ENCODE data around the gene TMEM33. TPM values are rescaled to one million over a fixed set of nuclear protein-coding genes. Genes with fewer than 3 reads are reported as not detected.

Gene TMEM33, protein sequence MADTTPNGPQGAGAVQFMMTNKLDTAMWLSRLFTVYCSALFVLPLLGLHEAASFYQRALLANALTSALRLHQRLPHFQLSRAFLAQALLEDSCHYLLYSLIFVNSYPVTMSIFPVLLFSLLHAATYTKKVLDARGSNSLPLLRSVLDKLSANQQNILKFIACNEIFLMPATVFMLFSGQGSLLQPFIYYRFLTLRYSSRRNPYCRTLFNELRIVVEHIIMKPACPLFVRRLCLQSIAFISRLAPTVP
- 10 to 100 TPM in 2 of 4 donors, 1 to 10 TPM in 2; 6.2 to 41.3 (median 14.4) TPM for polyA plus RNA-seq
- long read RNA-seq, donor 1, full-length matches to known transcripts = 14 of 24 reads
- long read RNA-seq, donor 1, partial matches to known transcripts = 10 of 24 reads
- long read RNA-seq, donor 1, other reads (novel, unspliced or antisense) = 0 of 24 reads
- long read RNA-seq, donor 2, full-length matches to known transcripts = 2 of 2 reads
- long read RNA-seq, donor 2, partial matches to known transcripts = 0 of 2 reads
- long read RNA-seq, donor 2, other reads (novel, unspliced or antisense) = 0 of 2 reads
- long read RNA-seq, donor 3, full-length matches to known transcripts = 5 of 5 reads
- long read RNA-seq, donor 3, partial matches to known transcripts = 0 of 5 reads
- long read RNA-seq, donor 3, other reads (novel, unspliced or antisense) = 0 of 5 reads
- long read RNA-seq, donor 4 = 0 reads
- long read RNA-seq, donor 5, full-length matches to known transcripts = 2 of 2 reads
- long read RNA-seq, donor 5, partial matches to known transcripts = 0 of 2 reads
- long read RNA-seq, donor 5, other reads (novel, unspliced or antisense) = 0 of 2 reads
- long read RNA-seq, donor 6, full-length matches to known transcripts = 6 of 6 reads
- long read RNA-seq, donor 6, partial matches to known transcripts = 0 of 6 reads
- long read RNA-seq, donor 6, other reads (novel, unspliced or antisense) = 0 of 6 reads
- long read RNA-seq, donor 7 = 0 reads
- long read RNA-seq, donor 8, full-length matches to known transcripts = 2 of 2 reads
- long read RNA-seq, donor 8, partial matches to known transcripts = 0 of 2 reads
- long read RNA-seq, donor 8, other reads (novel, unspliced or antisense) = 0 of 2 reads
- long read RNA-seq, donor 9, full-length matches to known transcripts = 1 of 1 reads
- long read RNA-seq, donor 9, partial matches to known transcripts = 0 of 1 reads
- long read RNA-seq, donor 9, other reads (novel, unspliced or antisense) = 0 of 1 reads
- long read RNA-seq, donor 10, full-length matches to known transcripts = 9 of 9 reads
- long read RNA-seq, donor 10, partial matches to known transcripts = 0 of 9 reads
- long read RNA-seq, donor 10, other reads (novel, unspliced or antisense) = 0 of 9 reads

DNA sequence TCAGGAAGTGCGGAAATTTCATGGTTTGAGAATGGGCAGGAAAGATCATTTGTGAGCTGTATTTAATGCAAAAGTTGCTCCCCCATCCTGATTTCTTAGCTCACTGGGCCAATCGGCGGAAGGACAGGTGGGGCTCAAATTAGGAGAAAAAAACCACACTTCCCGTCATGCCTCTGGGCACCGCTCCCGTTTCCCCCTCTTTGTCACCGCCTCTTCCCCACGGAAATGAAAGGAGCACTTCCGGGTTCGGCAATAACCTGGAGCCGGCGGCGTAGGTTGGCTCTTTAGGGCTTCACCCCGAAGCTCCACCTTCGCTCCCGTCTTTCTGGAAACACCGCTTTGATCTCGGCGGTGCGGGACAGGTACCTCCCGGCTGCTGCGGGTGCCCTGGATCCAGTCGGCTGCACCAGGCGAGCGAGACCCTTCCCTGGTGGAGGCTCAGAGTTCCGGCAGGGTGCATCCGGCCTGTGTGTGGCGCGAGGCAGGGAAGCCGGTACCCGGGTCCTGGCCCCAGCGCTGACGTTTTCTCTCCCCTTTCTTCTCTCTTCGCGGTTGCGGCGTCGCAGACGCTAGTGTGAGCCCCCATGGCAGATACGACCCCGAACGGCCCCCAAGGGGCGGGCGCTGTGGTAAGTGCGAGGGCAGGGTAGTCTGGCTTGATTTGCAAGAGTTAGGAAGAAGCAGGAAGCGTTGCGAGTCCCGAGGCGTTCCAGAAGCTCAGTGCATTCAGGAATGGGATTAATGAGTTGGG is at the start of gene TMEM33:
Gene TMEM33, plus strand, starts transcription at position 529 of the 751 bp plus-strand sequence. Its CDS starts 56 bp downstream, at position 585.
- 2% methylated on average over 40 to 49 of the region's 49 CpGs for WGBS, 3 donors
- peak; percentile 94 for DNase-seq
- Histone ChIP-seq H3K27me3 (ENCODE audit: control insufficient read depth in 3 of 3, insufficient read depth in 3 of 3, low read length in 3 of 3) (peaks cover 0 to 3% (median 0%) of the 10 kb centered on the region in 3 donors), H3K36me3 (ENCODE audit: control insufficient read depth in 3 of 3, insufficient read depth in 2 of 3, low read depth in 1 of 3, low read length in 3 of 3) (peaks cover 0 to 7% (median 2%) of the 10 kb centered on the region in 3 donors), H3K9me3 (ENCODE audit: control insufficient read depth in 2 of 2, insufficient read depth in 1 of 2, low read depth in 1 of 2, low read length in 1 of 2) (no peaks in the 10 kb centered on the region), H3K4me1 (ENCODE audit: control insufficient read depth in 3 of 3, insufficient read depth in 2 of 3, low read depth in 1 of 3, low read length in 2 of 3) (peaks cover 2 to 9% (median 3%) of the 10 kb centered on the region in 3 donors), H3K4me3 (ENCODE audit: low read depth in 1 of 3, low read length in 3 of 3) (peak within 1 kb of the TSS; percentile 72 to 97 (median 94)), H3K27ac (ENCODE audit: low read depth in 1 of 3, low read length in 2 of 3) (peak within 1 kb of the TSS; percentile 56 to 96 (median 91))
- no peak for FAIRE-seq

DNA sequence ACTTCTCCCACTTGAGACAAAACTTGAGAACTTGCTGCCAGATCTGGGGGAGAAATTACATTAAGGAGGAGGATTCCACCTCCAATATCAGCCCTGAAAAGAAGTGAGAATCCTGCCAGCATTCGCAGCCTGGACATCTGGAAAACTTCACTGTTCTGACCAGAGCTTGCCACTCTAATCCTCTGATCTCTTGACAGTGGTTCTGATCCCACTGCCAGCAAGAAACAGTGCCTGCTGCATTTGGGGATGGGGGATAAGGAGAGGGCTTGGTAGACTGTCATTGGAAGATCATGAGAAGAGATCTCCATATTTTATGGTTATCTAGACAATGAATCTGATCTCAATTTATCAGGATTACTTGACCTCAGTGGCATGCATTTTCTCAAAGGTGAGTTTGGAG is 49.8 kb upstream of the TMEM33 start:
- H3K4me1 ChIP-seq (ENCODE audit: control insufficient read depth in 3 of 3, insufficient read depth in 2 of 3, low read depth in 1 of 3, low read length in 2 of 3) = peaks cover 0 to 8% (median 0%) of the 10 kb centered on the region in 3 donors
- peaks cover 10 to 53% (median 12%) of the 10 kb centered on the region in 3 donors for H3K27me3 ChIP-seq (ENCODE audit: control insufficient read depth in 3 of 3, insufficient read depth in 3 of 3, low read length in 3 of 3)
- no peak for FAIRE-seq
- 69 to 86% (median 78%) methylated on average over 1 of the region's 1 CpG for WGBS, 3 donors
- no peak overlapping the region for H3K4me3 ChIP-seq (ENCODE audit: low read depth in 1 of 3, low read length in 3 of 3)
- H3K27ac ChIP-seq (ENCODE audit: low read depth in 1 of 3, low read length in 2 of 3) = no peak overlapping the region
- no peaks in the 10 kb centered on the region for H3K9me3 ChIP-seq (ENCODE audit: control insufficient read depth in 2 of 2, insufficient read depth in 1 of 2, low read depth in 1 of 2, low read length in 1 of 2)
- no peaks in the 10 kb centered on the region for H3K36me3 ChIP-seq (ENCODE audit: control insufficient read depth in 3 of 3, insufficient read depth in 2 of 3, low read depth in 1 of 3, low read length in 3 of 3)
- DNase-seq = no peak

GRCh38 chr4:41887277-41887676 is 48.0 kb upstream of the TMEM33 start:
- 29 to 56% (median 38%) methylated on average over 2 of the region's 2 CpGs for WGBS, 3 donors
- Histone ChIP-seq H3K4me1 (ENCODE audit: control insufficient read depth in 3 of 3, insufficient read depth in 2 of 3, low read depth in 1 of 3, low read length in 2 of 3) (peaks cover 0 to 4% (median 0%) of the 10 kb centered on the region in 3 donors), H3K9me3 (ENCODE audit: control insufficient read depth in 2 of 2, insufficient read depth in 1 of 2, low read depth in 1 of 2, low read length in 1 of 2) (no peaks in the 10 kb centered on the region), H3K27me3 (ENCODE audit: control insufficient read depth in 3 of 3, insufficient read depth in 3 of 3, low read length in 3 of 3) (peaks cover 0 to 35% (median 4%) of the 10 kb centered on the region in 3 donors), H3K27ac (ENCODE audit: low read depth in 1 of 3, low read length in 2 of 3) (no peak overlapping the region), H3K36me3 (ENCODE audit: control insufficient read depth in 3 of 3, insufficient read depth in 2 of 3, low read depth in 1 of 3, low read length in 3 of 3) (no peaks in the 10 kb centered on the region), H3K4me3 (ENCODE audit: low read depth in 1 of 3, low read length in 3 of 3) (no peak overlapping the region)
- no peak for DNase-seq
- FAIRE-seq = no peak

DNA sequence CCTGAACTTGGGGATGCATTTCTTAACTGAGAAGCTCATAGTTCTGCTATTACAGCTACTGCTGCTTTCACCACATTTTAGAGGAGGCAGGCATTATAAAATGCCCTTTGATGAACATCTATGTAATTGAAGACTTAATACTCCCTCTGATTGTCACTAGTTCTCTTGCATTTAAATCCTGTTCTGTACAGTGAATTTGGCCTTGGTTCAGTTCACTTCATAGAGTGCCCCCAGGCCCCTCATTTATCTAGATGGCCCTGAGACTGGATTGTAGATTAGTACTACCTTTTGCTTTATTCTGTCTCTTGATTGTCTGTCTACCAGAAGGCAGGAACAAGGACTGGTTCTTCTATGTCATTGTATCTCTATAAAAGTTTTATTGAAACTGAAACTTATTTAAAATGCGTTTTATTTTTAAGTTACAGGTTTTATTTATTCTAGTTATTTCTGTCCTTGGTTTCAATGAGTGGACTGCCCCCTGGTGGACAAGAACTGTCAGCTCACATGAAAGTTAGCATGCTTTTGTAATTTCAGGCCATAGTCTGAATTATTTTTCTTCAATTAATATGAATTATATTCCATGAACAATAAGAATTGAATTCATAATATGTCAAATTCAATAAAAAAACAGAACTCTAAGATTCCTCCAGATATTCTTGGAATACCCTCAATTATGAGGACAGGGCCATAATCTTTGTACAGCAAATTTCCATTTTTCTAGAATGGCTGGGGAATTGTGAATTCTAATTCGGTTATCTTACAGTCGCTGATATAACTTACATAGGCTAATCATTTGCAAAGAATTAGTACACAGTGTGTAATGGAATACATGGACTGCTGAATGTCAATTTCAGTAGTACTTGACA is 47.2 kb upstream of the TMEM33 start:
- Histone ChIP-seq H3K36me3 (ENCODE audit: control insufficient read depth in 3 of 3, insufficient read depth in 2 of 3, low read depth in 1 of 3, low read length in 3 of 3) (no peaks in the 10 kb centered on the region), H3K4me1 (ENCODE audit: control insufficient read depth in 3 of 3, insufficient read depth in 2 of 3, low read depth in 1 of 3, low read length in 2 of 3) (no peaks in the 10 kb centered on the region), H3K9me3 (ENCODE audit: control insufficient read depth in 2 of 2, insufficient read depth in 1 of 2, low read depth in 1 of 2, low read length in 1 of 2) (no peaks in the 10 kb centered on the region), H3K27ac (ENCODE audit: low read depth in 1 of 3, low read length in 2 of 3) (no peak overlapping the region), H3K27me3 (ENCODE audit: control insufficient read depth in 3 of 3, insufficient read depth in 3 of 3, low read length in 3 of 3) (peaks cover 0 to 29% (median 4%) of the 10 kb centered on the region in 3 donors), H3K4me3 (ENCODE audit: low read depth in 1 of 3, low read length in 3 of 3) (no peak overlapping the region)
- FAIRE-seq (peak; percentile 65), DNase-seq (peak; percentile 39 to 45)
- WGBS, 3 donors = 5 to 12% (median 6%) methylated on average over 3 of the region's 3 CpGs

DNA sequence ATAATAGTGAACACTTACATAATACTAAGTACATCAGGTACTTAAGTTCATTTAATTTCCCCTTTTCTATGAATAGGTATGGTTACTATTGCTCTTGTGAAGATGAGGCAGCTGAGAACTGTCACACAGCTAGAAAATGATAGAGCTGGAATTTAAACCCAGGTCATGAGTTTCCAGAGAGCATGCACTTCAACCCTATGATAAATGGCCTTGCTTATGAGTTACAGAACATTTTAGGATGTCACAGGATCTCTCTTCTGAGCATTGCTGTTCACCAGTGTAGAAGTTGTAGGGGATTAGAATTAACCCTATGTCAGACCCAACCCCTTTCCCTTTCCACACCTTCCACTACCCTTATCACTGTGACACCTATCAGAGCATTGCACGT is 46.5 kb upstream of the TMEM33 start:
- WGBS, 3 donors = 18 to 60% (median 20%) methylated on average over 1 of the region's 1 CpG
- Histone ChIP-seq H3K36me3 (ENCODE audit: control insufficient read depth in 3 of 3, insufficient read depth in 2 of 3, low read depth in 1 of 3, low read length in 3 of 3) (no peaks in the 10 kb centered on the region), H3K9me3 (ENCODE audit: control insufficient read depth in 2 of 2, insufficient read depth in 1 of 2, low read depth in 1 of 2, low read length in 1 of 2) (no peaks in the 10 kb centered on the region), H3K27ac (ENCODE audit: low read depth in 1 of 3, low read length in 2 of 3) (no peak overlapping the region), H3K27me3 (ENCODE audit: control insufficient read depth in 3 of 3, insufficient read depth in 3 of 3, low read length in 3 of 3) (peaks cover 0 to 24% (median 2%) of the 10 kb centered on the region in 3 donors), H3K4me3 (ENCODE audit: low read depth in 1 of 3, low read length in 3 of 3) (no peak overlapping the region), H3K4me1 (ENCODE audit: control insufficient read depth in 3 of 3, insufficient read depth in 2 of 3, low read depth in 1 of 3, low read length in 2 of 3) (no peaks in the 10 kb centered on the region)
- no peak for FAIRE-seq
- DNase-seq = peak in 1 of 2 donors; percentile 39

DNA sequence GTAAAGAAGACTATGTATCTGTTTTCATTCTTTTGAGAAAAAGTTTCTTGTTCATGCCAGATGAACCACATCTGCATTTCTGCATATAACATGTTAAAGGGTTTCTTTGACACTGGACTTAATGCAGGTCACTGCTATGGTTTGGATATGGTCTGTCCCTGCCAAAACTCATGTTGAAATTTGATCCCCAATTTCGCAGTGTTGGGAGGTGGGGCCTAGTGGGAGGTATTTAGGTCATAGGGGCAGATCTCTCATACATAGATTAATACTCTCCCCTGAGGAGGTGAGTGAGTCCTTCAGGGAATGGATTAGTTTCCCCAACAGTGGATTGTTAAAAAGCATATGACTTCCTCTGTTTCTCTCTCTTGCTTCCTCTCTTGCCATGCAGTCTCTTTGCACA is 45.9 kb upstream of the TMEM33 start:
- no peak for FAIRE-seq

GRCh38 chr4:41890085-41890484 is 45.1 kb upstream of the TMEM33 start:
- DNase-seq (no peak), FAIRE-seq (no peak)
- no peak overlapping the region for H3K27ac ChIP-seq (ENCODE audit: low read depth in 1 of 3, low read length in 2 of 3)
- no peaks in the 10 kb centered on the region for H3K9me3 ChIP-seq (ENCODE audit: control insufficient read depth in 2 of 2, insufficient read depth in 1 of 2, low read depth in 1 of 2, low read length in 1 of 2)
- WGBS, 3 donors = 48 to 60% (median 54%) methylated on average over 2 of the region's 2 CpGs
- H3K36me3 ChIP-seq (ENCODE audit: control insufficient read depth in 3 of 3, insufficient read depth in 2 of 3, low read depth in 1 of 3, low read length in 3 of 3) = no peaks in the 10 kb centered on the region
- peaks cover 0 to 20% (median 0%) of the 10 kb centered on the region in 3 donors for H3K27me3 ChIP-seq (ENCODE audit: control insufficient read depth in 3 of 3, insufficient read depth in 3 of 3, low read length in 3 of 3)
- H3K4me1 ChIP-seq (ENCODE audit: control insufficient read depth in 3 of 3, insufficient read depth in 2 of 3, low read depth in 1 of 3, low read length in 2 of 3) = no peaks in the 10 kb centered on the region
- H3K4me3 ChIP-seq (ENCODE audit: low read depth in 1 of 3, low read length in 3 of 3) = no peak overlapping the region

More for the DNA sequence above, 45.9 kb upstream of the TMEM33 start:
- 14 to 41% (median 19%) methylated on average over 1 of the region's 1 CpG for WGBS, 3 donors
- Histone ChIP-seq H3K9me3 (ENCODE audit: control insufficient read depth in 2 of 2, insufficient read depth in 1 of 2, low read depth in 1 of 2, low read length in 1 of 2) (no peaks in the 10 kb centered on the region), H3K27me3 (ENCODE audit: control insufficient read depth in 3 of 3, insufficient read depth in 3 of 3, low read length in 3 of 3) (peaks cover 0 to 23% (median 2%) of the 10 kb centered on the region in 3 donors), H3K36me3 (ENCODE audit: control insufficient read depth in 3 of 3, insufficient read depth in 2 of 3, low read depth in 1 of 3, low read length in 3 of 3) (no peaks in the 10 kb centered on the region), H3K27ac (ENCODE audit: low read depth in 1 of 3, low read length in 2 of 3) (no peak overlapping the region), H3K4me3 (ENCODE audit: low read depth in 1 of 3, low read length in 3 of 3) (no peak overlapping the region), H3K4me1 (ENCODE audit: control insufficient read depth in 3 of 3, insufficient read depth in 2 of 3, low read depth in 1 of 3, low read length in 2 of 3) (no peaks in the 10 kb centered on the region)
- no peak for DNase-seq

All from small intestine (tissue), 16 donors.